A673 (cell line): ENCODE results near the gene RAC2.

Source experiments
- EZH2 ChIP-seq: fragments of 200-600 bp; sonication (generic); IDR thresholded peaks from 2 replicates; pipeline ENCODE4 v1.6.1; 2017; ENCODE audit warnings: borderline replicate concordance, low read depth, mild to moderate bottlenecking, mixed read lengths, antibody characterized with exemption, low read length; ENCODE audit not compliant: poor library complexity, severe bottlenecking
- TF ChIP-seq, protein P1 (sequence below): fragments of 300-800, 200-600 bp; sonication (generic); conservative IDR thresholded peaks from 2 replicates; pipeline ENCODE4 v1.5.1; 2017; ENCODE audit warnings: low read depth, mild to moderate bottlenecking, antibody characterized with exemption, low read length, moderate library complexity, mixed read lengths

DNA sequence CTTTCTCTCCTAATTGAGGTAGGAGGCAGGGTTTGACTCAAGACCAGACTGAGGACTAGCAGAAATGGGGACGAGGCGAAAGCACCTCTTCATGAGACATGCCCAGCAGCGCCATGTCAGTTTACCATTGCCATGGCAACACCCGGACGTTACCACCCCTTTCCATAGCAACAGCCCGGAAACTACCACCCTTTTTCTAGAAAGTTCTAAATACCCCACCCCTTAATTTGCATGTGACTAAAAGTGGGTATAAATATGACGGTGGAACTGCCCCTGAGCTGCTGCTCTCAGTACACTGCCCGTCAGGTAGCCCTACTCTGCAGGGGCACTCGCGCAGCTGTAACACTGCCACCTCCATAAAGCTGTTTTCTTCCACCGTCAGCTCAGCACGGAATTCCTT is 5.9 kb upstream of the RAC2 start:
- TF ChIP-seq, protein P1, sequence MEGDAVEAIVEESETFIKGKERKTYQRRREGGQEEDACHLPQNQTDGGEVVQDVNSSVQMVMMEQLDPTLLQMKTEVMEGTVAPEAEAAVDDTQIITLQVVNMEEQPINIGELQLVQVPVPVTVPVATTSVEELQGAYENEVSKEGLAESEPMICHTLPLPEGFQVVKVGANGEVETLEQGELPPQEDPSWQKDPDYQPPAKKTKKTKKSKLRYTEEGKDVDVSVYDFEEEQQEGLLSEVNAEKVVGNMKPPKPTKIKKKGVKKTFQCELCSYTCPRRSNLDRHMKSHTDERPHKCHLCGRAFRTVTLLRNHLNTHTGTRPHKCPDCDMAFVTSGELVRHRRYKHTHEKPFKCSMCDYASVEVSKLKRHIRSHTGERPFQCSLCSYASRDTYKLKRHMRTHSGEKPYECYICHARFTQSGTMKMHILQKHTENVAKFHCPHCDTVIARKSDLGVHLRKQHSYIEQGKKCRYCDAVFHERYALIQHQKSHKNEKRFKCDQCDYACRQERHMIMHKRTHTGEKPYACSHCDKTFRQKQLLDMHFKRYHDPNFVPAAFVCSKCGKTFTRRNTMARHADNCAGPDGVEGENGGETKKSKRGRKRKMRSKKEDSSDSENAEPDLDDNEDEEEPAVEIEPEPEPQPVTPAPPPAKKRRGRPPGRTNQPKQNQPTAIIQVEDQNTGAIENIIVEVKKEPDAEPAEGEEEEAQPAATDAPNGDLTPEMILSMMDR, result no peak
- TF ChIP-seq EZH2, result no peak
